ENCODE data around the gene SPAG9.

DNA sequence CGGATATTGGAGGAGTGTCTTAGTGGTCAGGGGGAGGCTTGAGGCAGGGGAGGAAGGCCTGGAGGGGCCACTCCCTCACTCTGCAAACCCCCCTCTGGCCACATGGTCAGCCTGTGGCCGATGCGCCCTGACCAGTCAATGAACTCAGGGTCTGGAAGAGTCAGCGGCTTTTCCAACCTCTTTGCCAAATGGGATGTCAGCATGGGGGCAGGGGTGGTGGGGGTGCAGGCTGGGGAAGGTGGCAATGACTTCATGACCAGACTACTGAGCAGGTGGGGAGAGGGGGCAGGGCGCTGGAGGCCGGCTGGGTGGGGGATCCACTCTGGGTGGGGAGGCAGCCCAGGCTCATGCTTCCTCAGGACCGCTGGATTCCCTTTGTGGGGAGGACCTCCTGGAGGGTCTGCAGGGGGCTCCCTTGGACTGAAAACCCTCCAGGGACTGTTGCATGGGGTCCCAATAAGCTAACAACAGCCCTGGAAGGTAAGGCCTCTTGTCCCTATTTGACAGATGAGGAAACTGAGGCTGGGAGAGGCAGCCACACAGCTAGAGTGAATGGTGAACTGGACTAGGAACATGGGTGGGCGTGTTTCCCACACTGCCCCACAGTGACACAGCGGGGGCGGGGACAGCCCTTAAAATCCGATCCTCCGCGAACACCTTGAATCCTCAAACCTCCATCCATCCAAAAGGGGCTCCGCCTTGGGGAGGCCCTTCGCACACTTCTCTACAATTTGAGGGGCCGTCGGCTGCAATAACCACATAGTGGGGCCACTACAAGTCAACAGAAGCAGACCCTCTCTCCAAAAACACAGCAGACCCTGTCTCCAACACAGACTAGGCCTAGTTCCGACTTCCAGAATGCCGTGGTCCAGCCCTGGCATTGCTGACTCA, 173.5 kb downstream of the SPAG9 start:
- TF ChIP-seq, protein P1, sequence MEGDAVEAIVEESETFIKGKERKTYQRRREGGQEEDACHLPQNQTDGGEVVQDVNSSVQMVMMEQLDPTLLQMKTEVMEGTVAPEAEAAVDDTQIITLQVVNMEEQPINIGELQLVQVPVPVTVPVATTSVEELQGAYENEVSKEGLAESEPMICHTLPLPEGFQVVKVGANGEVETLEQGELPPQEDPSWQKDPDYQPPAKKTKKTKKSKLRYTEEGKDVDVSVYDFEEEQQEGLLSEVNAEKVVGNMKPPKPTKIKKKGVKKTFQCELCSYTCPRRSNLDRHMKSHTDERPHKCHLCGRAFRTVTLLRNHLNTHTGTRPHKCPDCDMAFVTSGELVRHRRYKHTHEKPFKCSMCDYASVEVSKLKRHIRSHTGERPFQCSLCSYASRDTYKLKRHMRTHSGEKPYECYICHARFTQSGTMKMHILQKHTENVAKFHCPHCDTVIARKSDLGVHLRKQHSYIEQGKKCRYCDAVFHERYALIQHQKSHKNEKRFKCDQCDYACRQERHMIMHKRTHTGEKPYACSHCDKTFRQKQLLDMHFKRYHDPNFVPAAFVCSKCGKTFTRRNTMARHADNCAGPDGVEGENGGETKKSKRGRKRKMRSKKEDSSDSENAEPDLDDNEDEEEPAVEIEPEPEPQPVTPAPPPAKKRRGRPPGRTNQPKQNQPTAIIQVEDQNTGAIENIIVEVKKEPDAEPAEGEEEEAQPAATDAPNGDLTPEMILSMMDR (IDR thresholded peaks at IDR 0.05 in 4 of 5, conservative IDR thresholded peaks at IDR 0.05 in 1 of 5), result no peak
- TF ChIP-seq POLR2A (IDR thresholded peaks at IDR 0.05), result no peak

Data from gastrocnemius medialis (tissue), 4 donors.